Cardiac muscle cell (in vitro differentiated cells and primary cell): ENCODE data around the gene LY6G6D. TPM values are rescaled to one million over a fixed set of nuclear protein-coding genes. Genes with fewer than 3 reads are reported as not detected.

Source experiments
- DNase-seq, 2 donors: peaks; one replicate each; pipeline versions ENCODE4 v3.0.0 to v3.0.0-alpha.2; 2010 to 2017; ENCODE audit warnings: low read depth in 1 of 2, low spot score in 1 of 2
- H3K27ac ChIP-seq: fragments of 200-600 bp; sonication (generic); 2 replicates; pipeline ENCODE4 v1.5.1; 2016
- H3K27me3 ChIP-seq: fragments of 200-600 bp; sonication (generic); 2 replicates; pipeline ENCODE4 v1.6.0; 2016; ENCODE audit warnings: control low read depth
- H3K36me3 ChIP-seq: fragments of 200-600 bp; sonication (generic); 2 replicates; pipeline ENCODE4 v1.5.1; 2016; ENCODE audit warnings: control low read depth
- H3K4me1 ChIP-seq: fragments of 200-600 bp; sonication (generic); 2 replicates; pipeline ENCODE4 v1.8.1; 2017; ENCODE audit warnings: low read depth, mild to moderate bottlenecking, mixed run types
- H3K4me3 ChIP-seq: fragments of 200-600 bp; sonication (generic); 2 replicates; pipeline ENCODE4 v1.5.1; 2016; ENCODE audit warnings: mild to moderate bottlenecking
- H3K9me3 ChIP-seq: fragments of 200-600 bp; sonication (generic); 2 replicates; pipeline ENCODE4 v1.5.1; 2017; ENCODE audit warnings: low read depth, mild to moderate bottlenecking, control low read depth
- CTCF ChIP-seq: IDR thresholded peaks from 2 replicates; pipeline ENCODE4 v1.5.1; 2012; ENCODE audit warnings: low read depth, mild to moderate bottlenecking, low read length
- polyA plus RNA-seq: library from polyadenylated mRNA; unstranded; fragments of >200 nt; fragmentation: Nextera tagmentation; extraction: Ambion mirVana; gene quantifications from 2 replicates; pipeline ENCODE4 v1.2.1, GENCODE V29; 2016
- total RNA-seq: library from RNA; depleted of rRNA; stranded (reverse); fragments of >200 nt; gene quantifications from 2 replicates; pipeline ENCODE4 v1.2.3, GENCODE V29; 2016

LY6G6D gene
- total and polyA plus RNA-seq, 2 experiments from 2014 or later: not detected

- Histone ChIP-seq H3K36me3 (peaks cover 33% of the 10 kb centered on the region), H3K4me1 (no peaks in the 10 kb centered on the region), H3K27ac (no peak overlapping the region), H3K9me3 (no peaks in the 10 kb centered on the region), H3K4me3 (no peak overlapping the region), H3K27me3 (no peaks in the 10 kb centered on the region)
- no peak for TF ChIP-seq CTCF
- no peak for DNase-seq
Observed at GRCh38 chr6:31693535-31693934, 21.6 kb upstream of the LY6G6D start.

- Histone ChIP-seq H3K36me3 (peaks cover 18% of the 10 kb centered on the region), H3K27me3 (no peaks in the 10 kb centered on the region), H3K27ac (no peak overlapping the region), H3K4me3 (no peak overlapping the region), H3K4me1 (peaks cover 8% of the 10 kb centered on the region), H3K9me3 (no peaks in the 10 kb centered on the region)
- no peak for DNase-seq
- TF ChIP-seq CTCF: no peak
Observed at GRCh38 chr6:31697555-31697954, 17.6 kb upstream of the LY6G6D start.

- no peak for DNase-seq
- Histone ChIP-seq H3K36me3 (peaks cover 5% of the 10 kb centered on the region), H3K9me3 (no peaks in the 10 kb centered on the region), H3K27me3 (no peaks in the 10 kb centered on the region), H3K4me3 (no peak overlapping the region), H3K27ac (no peak overlapping the region), H3K4me1 (peaks cover 8% of the 10 kb centered on the region)
- TF ChIP-seq CTCF: no peak
Observed at GRCh38 chr6:31700740-31701401, 14.3 kb upstream of the LY6G6D start.

- no peaks in the 10 kb centered on the region for H3K27me3 ChIP-seq
- H3K36me3 ChIP-seq: peaks cover 5% of the 10 kb centered on the region
- peak overlapping the region; percentile 88 for H3K4me3 ChIP-seq
- H3K9me3 ChIP-seq: no peaks in the 10 kb centered on the region
- DNase-seq: peak in 1 of 2 donors; percentile 32
- H3K4me1 ChIP-seq: peaks cover 8% of the 10 kb centered on the region
- TF ChIP-seq CTCF: no peak
- no peak overlapping the region for H3K27ac ChIP-seq
Observed at GRCh38 chr6:31701666-31702404, 13.3 kb upstream of the LY6G6D start.

GRCh38 chr6:31702405-31702818 lies 12.7 kb upstream of the LY6G6D start:
- H3K27ac ChIP-seq: peak overlapping the region; percentile 96
- H3K4me3 ChIP-seq: peak overlapping the region; percentile 88
- DNase-seq: peak in 1 of 2 donors; percentile 45

More at GRCh38 chr6:31702405-31702818, 12.7 kb upstream of the LY6G6D start:
- Histone ChIP-seq H3K4me1 (peaks cover 8% of the 10 kb centered on the region), H3K9me3 (no peaks in the 10 kb centered on the region), H3K36me3 (peaks cover 5% of the 10 kb centered on the region), H3K27me3 (no peaks in the 10 kb centered on the region)
- TF ChIP-seq CTCF: no peak
